ENCODE measurements around the gene PLCG2.
"Not testable (repeated sequence)": the region's sequence is repeated elsewhere in the genome, so short reads cannot be mapped to it uniquely, and the experiment has no call there.

The PLCG2 gene

GRCh38 chr16:81754858-81755257 is 24.2 kb upstream of the PLCG2 start:
- DNase-seq (ENCODE audit: low read depth) = no peak
- H3K4me3 ChIP-seq (ENCODE audit: low read depth, low read length) = no peak overlapping the region
- TF ChIP-seq CTCF (IDR thresholded peaks at IDR 0.05; ENCODE audit: insufficient read depth, low read depth, low read length, missing control alignments) = no peak

- no peak overlapping the region for H3K4me3 ChIP-seq (ENCODE audit: low read depth, low read length)
- no peak for DNase-seq (ENCODE audit: low read depth)
- TF ChIP-seq CTCF (IDR thresholded peaks at IDR 0.05; ENCODE audit: insufficient read depth, low read depth, low read length, missing control alignments) = no peak
Observed at GRCh38 chr16:81755915-81756614, 23.0 kb upstream of the PLCG2 start.

- no peak overlapping the region for H3K4me3 ChIP-seq (ENCODE audit: low read depth, low read length)
- TF ChIP-seq CTCF (IDR thresholded peaks at IDR 0.05; ENCODE audit: insufficient read depth, low read depth, low read length, missing control alignments) = no peak
- no peak for DNase-seq (ENCODE audit: low read depth)
Observed at GRCh38 chr16:81756615-81757356, 22.3 kb upstream of the PLCG2 start.

- no peak overlapping the region for H3K4me3 ChIP-seq (ENCODE audit: low read depth, low read length)
- DNase-seq (ENCODE audit: low read depth) = no peak
- no peak for TF ChIP-seq CTCF (IDR thresholded peaks at IDR 0.05; ENCODE audit: insufficient read depth, low read depth, low read length, missing control alignments)
Observed at GRCh38 chr16:81758376-81758775, 20.7 kb upstream of the PLCG2 start.

- not testable (repeated sequence) for H3K4me3 ChIP-seq (ENCODE audit: low read depth, low read length); DNase-seq (ENCODE audit: low read depth)
Observed at GRCh38 chr16:81762322-81762721, 16.8 kb upstream of the PLCG2 start.

GRCh38 chr16:81765111-81765919 is 13.8 kb upstream of the PLCG2 start:
- DNase-seq (ENCODE audit: low read depth) = no peak
- H3K4me3 ChIP-seq (ENCODE audit: low read depth, low read length) = no peak overlapping the region
- no peak for TF ChIP-seq CTCF (IDR thresholded peaks at IDR 0.05; ENCODE audit: insufficient read depth, low read depth, low read length, missing control alignments)

GRCh38 chr16:81765969-81766368 is 13.1 kb upstream of the PLCG2 start:
- no peak for DNase-seq (ENCODE audit: low read depth)
- TF ChIP-seq CTCF (IDR thresholded peaks at IDR 0.05; ENCODE audit: insufficient read depth, low read depth, low read length, missing control alignments) = no peak
- no peak overlapping the region for H3K4me3 ChIP-seq (ENCODE audit: low read depth, low read length)
